Hepatocyte (in vitro differentiated cells): ENCODE measurements around the gene RPS6KL1. TPM values are rescaled to one million over a fixed set of nuclear protein-coding genes. Genes with fewer than 3 reads are reported as not detected.

ENCODE experiments used
- DNase-seq: peaks from one replicate; pipeline ENCODE4 v3.0.0-alpha.2; 2016; ENCODE audit warnings: low spot score
- H2AFZ ChIP-seq: fragments of 200-600 bp; sonication (generic); 2 replicates; pipeline ENCODE4 v1.6.0; 2016; ENCODE audit warnings: antibody characterized with exemption, mild to moderate bottlenecking
- H3K27ac ChIP-seq: fragments of 200-600 bp; sonication (generic); 2 replicates; pipeline ENCODE4 v1.5.1; 2016; ENCODE audit warnings: mild to moderate bottlenecking
- H3K27me3 ChIP-seq: fragments of 200-600 bp; sonication (generic); 2 replicates; pipeline ENCODE4 v1.6.1; 2016
- H3K36me3 ChIP-seq: fragments of 200-600 bp; sonication (generic); replicated peaks from 2 replicates; pipeline ENCODE4 v1.5.1; 2016; ENCODE audit warnings: low read depth; ENCODE audit not compliant: insufficient read depth
- H3K4me1 ChIP-seq: fragments of 200-600 bp; sonication (generic); 2 replicates; pipeline ENCODE4 v1.5.1; 2016; ENCODE audit warnings: mild to moderate bottlenecking, moderate library complexity; ENCODE audit not compliant: insufficient read depth
- H3K4me2 ChIP-seq: fragments of 200-600 bp; sonication (generic); 2 replicates; pipeline ENCODE4 v1.6.0; 2016
- H3K4me3 ChIP-seq: fragments of 200-600 bp; sonication (generic); 2 replicates; pipeline ENCODE4 v1.5.1; 2016; ENCODE audit warnings: mild to moderate bottlenecking
- H3K79me2 ChIP-seq: fragments of 200-600 bp; sonication (generic); 2 replicates; pipeline ENCODE4 v1.6.0; 2017; ENCODE audit warnings: mild to moderate bottlenecking
- H3K9me2 ChIP-seq: fragments of 200-600 bp; sonication (generic); replicated peaks from 2 replicates; pipeline ENCODE4 v1.6.0; 2017; ENCODE audit warnings: mild to moderate bottlenecking; ENCODE audit not compliant: insufficient read depth
- H3K9me3 ChIP-seq: fragments of 200-600 bp; sonication (generic); 2 replicates; pipeline ENCODE4 v1.5.1; 2016; ENCODE audit warnings: low read depth, mild to moderate bottlenecking
- H4K20me1 ChIP-seq: fragments of 200-600 bp; sonication (generic); 2 replicates; pipeline ENCODE4 v1.6.0; 2016; ENCODE audit warnings: mild to moderate bottlenecking; ENCODE audit not compliant: insufficient read depth, poor library complexity, severe bottlenecking
- EZH2 ChIP-seq: fragments of 200-600 bp; sonication (generic); IDR thresholded peaks from 2 replicates; pipeline ENCODE4 v1.6.1; 2016; ENCODE audit warnings: antibody characterized with exemption, mild to moderate bottlenecking, borderline replicate concordance
- EZH2phosphoT487 ChIP-seq: fragments of 200-600 bp; sonication (generic); IDR thresholded peaks from one replicate; pipeline ENCODE4 v1.6.1; 2018; ENCODE audit warnings: antibody characterized with exemption, mild to moderate bottlenecking, low read depth, moderate library complexity; ENCODE audit not compliant: unreplicated experiment, severe bottlenecking
- WGBS: methylation state at CpG from one replicate; pipeline ENCODE4 v1.1.6; 2016; ENCODE audit warnings: low lambda C conversion rate; ENCODE audit errors: missing lambda C conversion rate; 5-methylcytosine and 5-hydroxymethylcytosine counted together
- polyA plus RNA-seq: library from polyadenylated mRNA; unstranded; fragments of >200 nt; fragmentation: Nextera tagmentation; extraction: Ambion mirVana; gene quantifications from 2 replicates; pipeline ENCODE4 v1.2.1, GENCODE V29; 2016
- total RNA-seq: library from RNA; depleted of rRNA; stranded (reverse); fragments of >200 nt; gene quantifications from 2 replicates; pipeline ENCODE4 v1.2.3, GENCODE V29; 2014
- TF ChIP-seq, protein P1 (sequence below): fragments of 200-600 bp; sonication (generic); IDR thresholded peaks from 2 replicates; pipeline ENCODE4 v1.5.1; 2016; ENCODE audit warnings: antibody characterized with exemption, mild to moderate bottlenecking; ENCODE audit not compliant: poor library complexity

The RPS6KL1 gene
- total and polyA plus RNA-seq, 2 experiments from 2014 or later: 0.18 to 0.57 TPM

DNA sequence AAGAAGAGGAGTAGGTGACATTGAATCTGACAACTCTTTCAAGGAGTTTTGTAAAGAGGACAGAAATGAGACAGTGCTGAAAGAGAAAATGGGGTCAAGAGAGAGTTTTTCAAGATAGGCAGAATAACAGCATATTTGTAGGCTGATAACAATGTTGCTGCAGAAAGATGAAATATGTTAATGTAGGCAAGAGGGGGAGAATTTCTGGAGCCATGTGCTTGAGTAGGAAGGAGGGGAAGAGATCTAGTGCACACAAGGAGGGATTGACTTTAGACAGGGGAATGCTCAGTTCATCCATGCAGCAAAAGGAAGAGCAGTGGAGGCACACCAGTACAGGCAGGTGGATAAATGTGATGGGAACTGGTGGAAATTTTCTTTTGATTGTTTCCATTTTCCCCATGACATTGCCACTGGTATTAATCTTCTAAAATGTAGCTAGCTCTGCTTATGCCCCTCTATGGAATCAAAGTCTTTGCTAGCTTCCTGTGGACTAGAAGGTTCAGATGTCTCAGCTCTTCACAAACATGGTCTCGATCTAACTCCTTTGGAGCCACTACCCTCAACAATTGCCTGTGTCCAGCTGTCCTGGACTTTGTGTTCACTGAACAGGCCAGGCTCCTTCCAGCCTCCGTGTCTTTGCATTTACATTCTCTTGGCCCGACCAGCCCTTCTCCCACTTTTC, 56.2 kb downstream of the RPS6KL1 start:
- Histone ChIP-seq H3K79me2 (no peaks in the 10 kb centered on the region), H3K36me3 (no peaks in the 10 kb centered on the region), H3K4me2 (no peak overlapping the region), H3K4me1 (no peaks in the 10 kb centered on the region), H3K9me2 (no peaks in the 10 kb centered on the region), H2AFZ (no peak overlapping the region), H3K27me3 (peaks cover 10% of the 10 kb centered on the region), H3K27ac (peak overlapping the region; percentile 51), H4K20me1 (no peaks in the 10 kb centered on the region), H3K9me3 (no peaks in the 10 kb centered on the region), H3K4me3 (no peak overlapping the region)
- no peak for DNase-seq
- WGBS: 90% methylated on average over 3 of the region's 3 CpGs
- TF ChIP-seq, protein P1, sequence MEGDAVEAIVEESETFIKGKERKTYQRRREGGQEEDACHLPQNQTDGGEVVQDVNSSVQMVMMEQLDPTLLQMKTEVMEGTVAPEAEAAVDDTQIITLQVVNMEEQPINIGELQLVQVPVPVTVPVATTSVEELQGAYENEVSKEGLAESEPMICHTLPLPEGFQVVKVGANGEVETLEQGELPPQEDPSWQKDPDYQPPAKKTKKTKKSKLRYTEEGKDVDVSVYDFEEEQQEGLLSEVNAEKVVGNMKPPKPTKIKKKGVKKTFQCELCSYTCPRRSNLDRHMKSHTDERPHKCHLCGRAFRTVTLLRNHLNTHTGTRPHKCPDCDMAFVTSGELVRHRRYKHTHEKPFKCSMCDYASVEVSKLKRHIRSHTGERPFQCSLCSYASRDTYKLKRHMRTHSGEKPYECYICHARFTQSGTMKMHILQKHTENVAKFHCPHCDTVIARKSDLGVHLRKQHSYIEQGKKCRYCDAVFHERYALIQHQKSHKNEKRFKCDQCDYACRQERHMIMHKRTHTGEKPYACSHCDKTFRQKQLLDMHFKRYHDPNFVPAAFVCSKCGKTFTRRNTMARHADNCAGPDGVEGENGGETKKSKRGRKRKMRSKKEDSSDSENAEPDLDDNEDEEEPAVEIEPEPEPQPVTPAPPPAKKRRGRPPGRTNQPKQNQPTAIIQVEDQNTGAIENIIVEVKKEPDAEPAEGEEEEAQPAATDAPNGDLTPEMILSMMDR: no peak
- no peak for TF ChIP-seq EZH2
- no peak for TF ChIP-seq EZH2phosphoT487

DNA sequence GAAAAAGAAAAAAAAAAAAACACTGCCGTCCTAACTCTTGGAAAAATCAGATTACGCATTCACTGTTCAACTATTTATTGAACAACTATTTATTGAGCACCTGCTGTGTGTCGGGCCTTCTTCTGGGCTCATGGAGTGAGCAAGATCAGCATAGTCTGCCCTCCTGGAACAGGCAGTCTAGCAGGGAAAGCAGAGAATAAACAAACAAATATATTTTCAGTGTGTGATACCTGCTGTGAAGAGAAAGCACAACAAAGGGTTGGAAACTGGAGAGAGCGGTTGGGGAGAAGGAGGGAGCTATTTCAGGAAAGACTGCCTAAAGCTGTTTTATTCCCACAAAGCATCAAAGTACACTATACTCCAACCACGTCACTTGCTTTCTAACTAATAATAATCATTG, 57.9 kb downstream of the RPS6KL1 start:
- Histone ChIP-seq H3K36me3 (no peaks in the 10 kb centered on the region), H3K79me2 (no peaks in the 10 kb centered on the region), H2AFZ (no peak overlapping the region), H3K27ac (no peak overlapping the region), H3K9me2 (no peaks in the 10 kb centered on the region), H4K20me1 (no peaks in the 10 kb centered on the region), H3K4me3 (no peak overlapping the region), H3K4me2 (no peak overlapping the region), H3K27me3 (peaks cover 10% of the 10 kb centered on the region), H3K4me1 (no peaks in the 10 kb centered on the region), H3K9me3 (no peaks in the 10 kb centered on the region)
- TF ChIP-seq EZH2phosphoT487 (no peak), EZH2 (no peak)
- TF ChIP-seq, protein P1: no peak
- 88% methylated on average over 5 of the region's 5 CpGs for WGBS
- DNase-seq: no peak

DNA sequence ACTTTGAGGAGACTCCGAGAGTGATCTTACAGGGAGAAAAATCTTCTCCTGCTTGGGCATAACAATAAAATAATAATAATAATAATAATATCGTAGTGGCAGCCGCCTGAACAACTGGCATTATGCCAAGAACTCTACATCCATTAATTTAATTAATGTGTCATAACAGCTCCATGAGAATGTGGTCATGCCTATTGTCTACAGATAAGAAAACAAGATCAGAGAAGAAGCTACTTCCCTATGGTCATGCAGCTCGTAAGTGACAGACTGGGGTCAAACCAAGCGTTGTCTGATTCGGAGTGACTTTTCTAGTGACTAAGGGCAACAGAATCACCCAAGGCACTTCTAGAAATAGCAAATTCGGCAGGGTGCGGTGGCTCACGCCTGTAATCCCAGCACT, 58.9 kb downstream of the RPS6KL1 start:
- no peak overlapping the region for H3K4me2 ChIP-seq
- H3K9me2 ChIP-seq: no peaks in the 10 kb centered on the region
- H4K20me1 ChIP-seq: no peaks in the 10 kb centered on the region
- H3K9me3 ChIP-seq: no peaks in the 10 kb centered on the region
- no peak overlapping the region for H2AFZ ChIP-seq
- no peaks in the 10 kb centered on the region for H3K4me1 ChIP-seq
- H3K4me3 ChIP-seq: no peak overlapping the region
- 91% methylated on average over 9 of the region's 9 CpGs for WGBS
- no peak for DNase-seq
- TF ChIP-seq, protein P1: no peak
- TF ChIP-seq EZH2phosphoT487: no peak
- no peak for TF ChIP-seq EZH2
- H3K79me2 ChIP-seq: no peaks in the 10 kb centered on the region
- H3K27me3 ChIP-seq: peaks cover 10% of the 10 kb centered on the region
- H3K27ac ChIP-seq: no peak overlapping the region
- H3K36me3 ChIP-seq: no peaks in the 10 kb centered on the region

DNA sequence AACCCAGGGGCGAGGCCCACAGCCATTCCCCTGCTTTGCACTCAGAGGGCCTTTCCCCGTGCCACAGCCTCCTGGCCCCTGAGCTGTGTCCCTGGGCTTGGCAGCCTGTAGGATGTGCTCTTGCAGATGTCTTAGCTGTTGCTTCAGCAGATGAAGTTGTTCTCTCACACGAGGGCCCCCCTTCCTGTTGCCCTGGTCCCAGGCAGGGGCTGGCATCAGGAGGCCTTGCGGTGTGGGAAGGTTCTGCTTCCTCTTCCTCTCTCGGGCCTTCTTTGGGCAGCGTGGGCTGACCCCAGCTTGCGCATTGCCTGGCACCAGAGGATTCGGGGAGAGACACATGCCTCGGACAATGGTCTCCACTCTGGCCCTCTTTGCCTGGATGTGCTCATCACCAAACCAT, 59.8 kb downstream of the RPS6KL1 start:
- Histone ChIP-seq H3K4me1 (no peaks in the 10 kb centered on the region), H2AFZ (no peak overlapping the region), H4K20me1 (no peaks in the 10 kb centered on the region), H3K4me3 (no peak overlapping the region), H3K36me3 (no peaks in the 10 kb centered on the region), H3K27ac (no peak overlapping the region), H3K9me2 (no peaks in the 10 kb centered on the region), H3K9me3 (no peaks in the 10 kb centered on the region), H3K27me3 (peaks cover 10% of the 10 kb centered on the region), H3K4me2 (no peak overlapping the region), H3K79me2 (no peaks in the 10 kb centered on the region)
- TF ChIP-seq EZH2: no peak
- TF ChIP-seq, protein P1: no peak
- TF ChIP-seq EZH2phosphoT487: no peak
- WGBS: 91% methylated on average over 9 of the region's 9 CpGs
- DNase-seq: no peak
